ES-I3 (cell line): Measurements from ENCODE around the gene B9D1.

ENCODE experiments used
- H3K36me3 ChIP-seq: 2 replicates; pipeline ENCODE4 v1.6.1; 2013; ENCODE audit warnings: mild to moderate bottlenecking, low read length, control low read depth, moderate library complexity; ENCODE audit not compliant: insufficient read depth
- H3K4me1 ChIP-seq: 2 replicates; pipeline ENCODE4 v1.6.1; 2013; ENCODE audit warnings: mild to moderate bottlenecking, control low read depth, low read length; ENCODE audit not compliant: insufficient read depth
- H3K9ac ChIP-seq: 2 replicates; pipeline ENCODE4 v1.6.1; 2013; ENCODE audit warnings: low read depth, mild to moderate bottlenecking, low read length, moderate library complexity
- H3K9me3 ChIP-seq: 2 replicates; pipeline ENCODE4 v1.6.1; 2013; ENCODE audit warnings: mild to moderate bottlenecking, low read length, moderate library complexity; ENCODE audit not compliant: control insufficient read depth, insufficient read depth

B9D1 gene

GRCh38 chr17:19325542-19325941, 37.0 kb downstream of the B9D1 start:
- Histone ChIP-seq H3K9ac (no peak overlapping the region), H3K4me1 (no peaks in the 10 kb centered on the region), H3K9me3 (peaks cover 9% of the 10 kb centered on the region), H3K36me3 (peaks cover 3% of the 10 kb centered on the region; the same call in 1 of the 2 replicates)

GRCh38 chr17:19322861-19323260, 39.7 kb downstream of the B9D1 start:
- no peaks in the 10 kb centered on the region; the same call in 1 of the 2 replicates for H3K36me3 ChIP-seq
- H3K4me1 ChIP-seq, result 0 out of 2 replicates have a peak, but pooled peaks cover 1% of the 10 kb centered on the region
- H3K9ac ChIP-seq, result no peak overlapping the region
- H3K9me3 ChIP-seq, result peaks cover 9% of the 10 kb centered on the region

- Histone ChIP-seq H3K4me1 (peaks cover 5% of the 10 kb centered on the region; the same call in 1 of the 2 replicates), H3K9me3 (peaks cover 9% of the 10 kb centered on the region), H3K36me3 (no peaks in the 10 kb centered on the region; the same call in 1 of the 2 replicates), H3K9ac (no peak overlapping the region)
Measured at GRCh38 chr17:19322129-19322505, 40.4 kb downstream of the B9D1 start.

GRCh38 chr17:19321481-19322128, 40.9 kb downstream of the B9D1 start:
- Histone ChIP-seq H3K36me3 (no peaks in the 10 kb centered on the region; the same call in 1 of the 2 replicates), H3K9ac (no peak overlapping the region), H3K9me3 (peaks cover 9% of the 10 kb centered on the region), H3K4me1 (peaks cover 10% of the 10 kb centered on the region)

GRCh38 chr17:19320876-19321275, 41.6 kb downstream of the B9D1 start:
- peaks cover 15% of the 10 kb centered on the region for H3K4me1 ChIP-seq
- H3K36me3 ChIP-seq, result no peaks in the 10 kb centered on the region; the same call in 1 of the 2 replicates
- H3K9me3 ChIP-seq, result peaks cover 6% of the 10 kb centered on the region
- no peak overlapping the region for H3K9ac ChIP-seq

- Histone ChIP-seq H3K9ac (no peak overlapping the region), H3K9me3 (peaks cover under 1% of the 10 kb centered on the region; the same call in 1 of the 2 replicates), H3K4me1 (peaks cover 15% of the 10 kb centered on the region), H3K36me3 (peaks cover 3% of the 10 kb centered on the region; the same call in 1 of the 2 replicates)
Measured at GRCh38 chr17:19319771-19320505, 42.6 kb downstream of the B9D1 start.

GRCh38 chr17:19318611-19319010, 43.9 kb downstream of the B9D1 start:
- H3K36me3 ChIP-seq, result peaks cover 3% of the 10 kb centered on the region; the same call in 1 of the 2 replicates
- no peaks in the 10 kb centered on the region for H3K9me3 ChIP-seq
- H3K4me1 ChIP-seq, result peaks cover 15% of the 10 kb centered on the region
- no peak overlapping the region for H3K9ac ChIP-seq

- Histone ChIP-seq H3K36me3 (peaks cover 3% of the 10 kb centered on the region; the same call in 1 of the 2 replicates), H3K9me3 (no peaks in the 10 kb centered on the region), H3K4me1 (peaks cover 15% of the 10 kb centered on the region), H3K9ac (no peak overlapping the region)
Measured at GRCh38 chr17:19317359-19318095, 45.0 kb downstream of the B9D1 start.

GRCh38 chr17:19316761-19317358, 45.7 kb downstream of the B9D1 start:
- H3K9me3 ChIP-seq, result no peaks in the 10 kb centered on the region
- peaks cover 15% of the 10 kb centered on the region for H3K4me1 ChIP-seq
- H3K9ac ChIP-seq, result no peak overlapping the region
- peaks cover 8% of the 10 kb centered on the region for H3K36me3 ChIP-seq

- Histone ChIP-seq H3K9me3 (no peaks in the 10 kb centered on the region), H3K4me1 (peaks cover 17% of the 10 kb centered on the region), H3K36me3 (peaks cover 16% of the 10 kb centered on the region), H3K9ac (no peak overlapping the region)
Measured at GRCh38 chr17:19315104-19315503, 47.4 kb downstream of the B9D1 start.

- Histone ChIP-seq H3K9me3 (no peaks in the 10 kb centered on the region), H3K4me1 (peaks cover 25% of the 10 kb centered on the region), H3K36me3 (peaks cover 16% of the 10 kb centered on the region), H3K9ac (no peak overlapping the region)
Measured at GRCh38 chr17:19313746-19314651, 48.5 kb downstream of the B9D1 start.

- peaks cover 16% of the 10 kb centered on the region for H3K36me3 ChIP-seq
- peaks cover 25% of the 10 kb centered on the region for H3K4me1 ChIP-seq
Measured at GRCh38 chr17:19313066-19313745, 49.3 kb downstream of the B9D1 start.

GRCh38 chr17:19312406-19312805, 50.1 kb downstream of the B9D1 start:
- H3K9ac ChIP-seq, result no peak overlapping the region
- peaks cover 16% of the 10 kb centered on the region for H3K36me3 ChIP-seq
- peaks cover 20% of the 10 kb centered on the region for H3K4me1 ChIP-seq
- H3K9me3 ChIP-seq, result no peaks in the 10 kb centered on the region

More at GRCh38 chr17:19313066-19313745, 49.3 kb downstream of the B9D1 start:
- Histone ChIP-seq H3K9ac (no peak overlapping the region), H3K9me3 (no peaks in the 10 kb centered on the region)
